Measurements from ENCODE around the gene NDRG3.

- TF ChIP-seq, protein P1, sequence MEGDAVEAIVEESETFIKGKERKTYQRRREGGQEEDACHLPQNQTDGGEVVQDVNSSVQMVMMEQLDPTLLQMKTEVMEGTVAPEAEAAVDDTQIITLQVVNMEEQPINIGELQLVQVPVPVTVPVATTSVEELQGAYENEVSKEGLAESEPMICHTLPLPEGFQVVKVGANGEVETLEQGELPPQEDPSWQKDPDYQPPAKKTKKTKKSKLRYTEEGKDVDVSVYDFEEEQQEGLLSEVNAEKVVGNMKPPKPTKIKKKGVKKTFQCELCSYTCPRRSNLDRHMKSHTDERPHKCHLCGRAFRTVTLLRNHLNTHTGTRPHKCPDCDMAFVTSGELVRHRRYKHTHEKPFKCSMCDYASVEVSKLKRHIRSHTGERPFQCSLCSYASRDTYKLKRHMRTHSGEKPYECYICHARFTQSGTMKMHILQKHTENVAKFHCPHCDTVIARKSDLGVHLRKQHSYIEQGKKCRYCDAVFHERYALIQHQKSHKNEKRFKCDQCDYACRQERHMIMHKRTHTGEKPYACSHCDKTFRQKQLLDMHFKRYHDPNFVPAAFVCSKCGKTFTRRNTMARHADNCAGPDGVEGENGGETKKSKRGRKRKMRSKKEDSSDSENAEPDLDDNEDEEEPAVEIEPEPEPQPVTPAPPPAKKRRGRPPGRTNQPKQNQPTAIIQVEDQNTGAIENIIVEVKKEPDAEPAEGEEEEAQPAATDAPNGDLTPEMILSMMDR (IDR thresholded peaks at IDR 0.05; ENCODE audit: insufficient read depth, low read length, poor library complexity, severe bottlenecking), result no peak
- TF ChIP-seq EZH2phosphoT487 (conservative IDR thresholded peaks at IDR 0.05; ENCODE audit: low read length), result no peak
Observed at GRCh38 chr20:36613974-36614373, 131.9 kb downstream of the NDRG3 start.
